ENCODE data around the gene WDHD1. TPM values are rescaled to one million over a fixed set of nuclear protein-coding genes. Genes with fewer than 3 reads are reported as not detected.

The WDHD1 gene
- total RNA-seq, 1 experiment from 2014 or later = 45.9 TPM

DNA sequence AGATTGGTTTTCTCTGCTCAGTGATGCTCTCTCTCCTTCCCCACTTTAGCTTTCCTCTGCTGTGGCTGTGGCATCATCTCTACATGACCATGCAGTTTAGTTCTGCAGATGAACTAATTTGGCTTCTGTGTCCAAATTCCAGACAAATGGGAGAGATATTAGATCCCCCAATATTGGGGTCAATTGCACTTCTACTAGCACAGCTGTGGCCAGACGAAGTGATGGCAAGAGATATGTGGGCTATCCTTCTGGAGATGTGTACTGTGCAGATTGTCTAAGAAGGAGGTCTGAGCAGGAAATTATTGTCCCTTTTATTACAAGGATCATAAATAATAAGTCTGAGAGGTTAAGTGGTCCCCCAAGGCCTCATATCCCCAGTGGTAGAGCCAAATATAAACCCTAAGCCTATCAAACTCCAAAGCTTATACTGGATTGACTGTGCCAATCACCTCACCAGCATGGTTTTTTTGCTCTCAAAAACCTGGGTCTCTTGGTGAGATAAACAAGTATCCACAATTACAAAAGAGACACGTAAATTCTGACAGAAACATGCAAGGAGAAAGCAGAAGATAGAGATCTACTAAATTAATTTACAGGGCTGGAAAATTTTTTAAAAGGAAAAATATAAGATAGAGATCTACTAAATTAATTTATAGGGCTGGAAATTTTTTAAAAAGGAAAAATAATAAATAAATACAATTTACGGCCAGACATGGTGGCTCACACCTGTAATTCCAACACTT lies 95.1 kb downstream of the WDHD1 start:
- Histone ChIP-seq H3K36me3 (ENCODE audit: low read depth, low read length) (peaks cover 3% of the 10 kb centered on the region; the same call in 1 of the 2 replicates), H3K4me1 (ENCODE audit: insufficient read depth, low read length) (no peaks in the 10 kb centered on the region), H3K9me3 (ENCODE audit: low read length) (no peaks in the 10 kb centered on the region), H3K79me2 (ENCODE audit: low read length) (no peaks in the 10 kb centered on the region), H3K27ac (ENCODE audit: low read length) (no peak overlapping the region), H3K27me3 (ENCODE audit: low read length) (no peaks in the 10 kb centered on the region), H3K9ac (ENCODE audit: low read length) (no peak overlapping the region), H2AFZ (ENCODE audit: low read length) (no peak overlapping the region), H3F3A (ENCODE audit: low read length, unreplicated experiment) (no peaks in the 10 kb centered on the region), H3K4me3 (ENCODE audit: low read length) (no peak overlapping the region), H4K20me1 (ENCODE audit: low read length) (no peaks in the 10 kb centered on the region), H3K9me2 (replicated peaks; ENCODE audit: low read length) (no peaks in the 10 kb centered on the region), H3K4me2 (ENCODE audit: low read length) (no peak overlapping the region)
- CTCF ChIA-PET = no interaction called here
- no peak for DNase-seq
- no peak for ATAC-seq
- BruUV-seq (replicated peaks) = no TSS peak
- POLR2A ChIA-PET (ENCODE audit: unreplicated experiment) = no interaction called here
- intact Hi-C loops (cut with micrococcal nuclease) = no loop called here
- TF ChIP-seq, protein P1, sequence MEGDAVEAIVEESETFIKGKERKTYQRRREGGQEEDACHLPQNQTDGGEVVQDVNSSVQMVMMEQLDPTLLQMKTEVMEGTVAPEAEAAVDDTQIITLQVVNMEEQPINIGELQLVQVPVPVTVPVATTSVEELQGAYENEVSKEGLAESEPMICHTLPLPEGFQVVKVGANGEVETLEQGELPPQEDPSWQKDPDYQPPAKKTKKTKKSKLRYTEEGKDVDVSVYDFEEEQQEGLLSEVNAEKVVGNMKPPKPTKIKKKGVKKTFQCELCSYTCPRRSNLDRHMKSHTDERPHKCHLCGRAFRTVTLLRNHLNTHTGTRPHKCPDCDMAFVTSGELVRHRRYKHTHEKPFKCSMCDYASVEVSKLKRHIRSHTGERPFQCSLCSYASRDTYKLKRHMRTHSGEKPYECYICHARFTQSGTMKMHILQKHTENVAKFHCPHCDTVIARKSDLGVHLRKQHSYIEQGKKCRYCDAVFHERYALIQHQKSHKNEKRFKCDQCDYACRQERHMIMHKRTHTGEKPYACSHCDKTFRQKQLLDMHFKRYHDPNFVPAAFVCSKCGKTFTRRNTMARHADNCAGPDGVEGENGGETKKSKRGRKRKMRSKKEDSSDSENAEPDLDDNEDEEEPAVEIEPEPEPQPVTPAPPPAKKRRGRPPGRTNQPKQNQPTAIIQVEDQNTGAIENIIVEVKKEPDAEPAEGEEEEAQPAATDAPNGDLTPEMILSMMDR (conservative IDR thresholded peaks at IDR 0.05; ENCODE audit: low read depth, low read length) = no peak
- TF ChIP-seq EZH2phosphoT487 (IDR thresholded peaks at IDR 0.05; ENCODE audit: borderline replicate concordance, low read length) = no peak

DNA sequence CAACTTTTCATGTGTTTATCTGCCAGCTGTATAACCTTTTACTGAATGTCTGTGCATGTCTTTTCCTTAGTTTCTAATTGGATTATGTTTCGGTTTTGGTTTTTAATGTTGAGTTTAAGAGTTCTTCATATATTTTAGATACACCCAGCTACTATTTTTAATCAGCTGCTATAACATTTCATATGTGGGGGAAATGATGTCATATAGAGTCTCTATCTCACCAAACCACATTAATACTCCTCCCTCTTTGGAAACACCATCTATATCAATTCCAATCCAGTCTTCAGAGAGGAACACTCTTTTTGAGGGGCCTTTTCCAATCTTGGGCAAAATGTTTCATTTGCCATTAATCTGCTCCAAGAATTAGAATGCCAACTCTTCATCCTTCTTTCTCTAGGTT lies 95.8 kb downstream of the WDHD1 start:
- no TSS peak for BruUV-seq (replicated peaks)
- no peak overlapping the region for H3K9ac ChIP-seq (ENCODE audit: low read length)
- no peaks in the 10 kb centered on the region for H3K9me2 ChIP-seq (replicated peaks; ENCODE audit: low read length)
- H3K9me3 ChIP-seq (ENCODE audit: low read length) = no peaks in the 10 kb centered on the region
- TF ChIP-seq, protein P1 (conservative IDR thresholded peaks at IDR 0.05; ENCODE audit: low read depth, low read length) = no peak
- TF ChIP-seq EZH2phosphoT487 (IDR thresholded peaks at IDR 0.05; ENCODE audit: borderline replicate concordance, low read length) (no peak), EZH2 (IDR thresholded peaks at IDR 0.05; ENCODE audit: low read length, unreplicated experiment) (no peak)
- CTCF ChIA-PET = no interaction called here
- H3K4me3 ChIP-seq (ENCODE audit: low read length) = no peak overlapping the region
- ATAC-seq = no peak
- H2AFZ ChIP-seq (ENCODE audit: low read length) = no peak overlapping the region
- POLR2A ChIA-PET (ENCODE audit: unreplicated experiment) = no interaction called here
- no peaks in the 10 kb centered on the region for H3K36me3 ChIP-seq (ENCODE audit: low read depth, low read length)
- DNase-seq = no peak
- no peak overlapping the region for H3K4me2 ChIP-seq (ENCODE audit: low read length)
- H3F3A ChIP-seq (ENCODE audit: low read length, unreplicated experiment) = no peaks in the 10 kb centered on the region
- no peaks in the 10 kb centered on the region for H4K20me1 ChIP-seq (ENCODE audit: low read length)
- no peaks in the 10 kb centered on the region for H3K4me1 ChIP-seq (ENCODE audit: insufficient read depth, low read length)
- no peaks in the 10 kb centered on the region for H3K27me3 ChIP-seq (ENCODE audit: low read length)
- intact Hi-C loops (cut with micrococcal nuclease) = no loop called here
- H3K27ac ChIP-seq (ENCODE audit: low read length) = no peak overlapping the region
- H3K79me2 ChIP-seq (ENCODE audit: low read length) = no peaks in the 10 kb centered on the region

DNA sequence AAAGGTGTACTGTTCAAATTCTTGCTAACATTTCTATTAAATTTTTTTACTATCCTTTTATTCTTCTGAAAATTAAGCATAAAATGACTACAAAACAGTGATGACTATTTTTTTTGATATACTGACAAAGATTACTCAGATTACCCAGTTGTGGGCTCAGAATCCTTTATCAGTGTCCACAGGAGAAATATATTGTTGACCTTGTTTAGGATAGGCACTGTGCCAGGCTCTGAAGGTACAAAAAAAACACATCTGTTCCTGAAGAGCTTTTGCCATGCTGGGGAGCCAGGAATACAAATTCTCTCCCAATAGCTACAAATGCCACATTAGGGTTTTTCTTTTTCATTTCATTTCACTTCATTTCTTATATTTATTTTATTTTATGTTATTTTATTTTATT lies 97.3 kb downstream of the WDHD1 start:
- Histone ChIP-seq H3K36me3 (ENCODE audit: low read depth, low read length) (no peaks in the 10 kb centered on the region), H3K79me2 (ENCODE audit: low read length) (no peaks in the 10 kb centered on the region), H2AFZ (ENCODE audit: low read length) (no peak overlapping the region), H3K9ac (ENCODE audit: low read length) (no peak overlapping the region), H3K27me3 (ENCODE audit: low read length) (no peaks in the 10 kb centered on the region), H3F3A (ENCODE audit: low read length, unreplicated experiment) (no peaks in the 10 kb centered on the region), H3K4me2 (ENCODE audit: low read length) (no peak overlapping the region), H3K9me2 (replicated peaks; ENCODE audit: low read length) (no peaks in the 10 kb centered on the region), H3K27ac (ENCODE audit: low read length) (no peak overlapping the region), H3K4me1 (ENCODE audit: insufficient read depth, low read length) (no peaks in the 10 kb centered on the region), H3K4me3 (ENCODE audit: low read length) (no peak overlapping the region), H4K20me1 (ENCODE audit: low read length) (no peaks in the 10 kb centered on the region), H3K9me3 (ENCODE audit: low read length) (no peaks in the 10 kb centered on the region)
- no peak for DNase-seq
- no peak for ATAC-seq
- intact Hi-C loops (cut with micrococcal nuclease) = no loop called here
- TF ChIP-seq EZH2phosphoT487 (IDR thresholded peaks at IDR 0.05; ENCODE audit: borderline replicate concordance, low read length) (no peak), EZH2 (IDR thresholded peaks at IDR 0.05; ENCODE audit: low read length, unreplicated experiment) (no peak)
- TF ChIP-seq, protein P1 (conservative IDR thresholded peaks at IDR 0.05; ENCODE audit: low read depth, low read length) = no peak
- BruUV-seq (replicated peaks) = no TSS peak
- CTCF ChIA-PET = no interaction called here
- POLR2A ChIA-PET (ENCODE audit: unreplicated experiment) = no interaction called here

All from PC-3 (cell line).